Measurements from ENCODE around the gene PUM2.

Gene PUM2

DNA sequence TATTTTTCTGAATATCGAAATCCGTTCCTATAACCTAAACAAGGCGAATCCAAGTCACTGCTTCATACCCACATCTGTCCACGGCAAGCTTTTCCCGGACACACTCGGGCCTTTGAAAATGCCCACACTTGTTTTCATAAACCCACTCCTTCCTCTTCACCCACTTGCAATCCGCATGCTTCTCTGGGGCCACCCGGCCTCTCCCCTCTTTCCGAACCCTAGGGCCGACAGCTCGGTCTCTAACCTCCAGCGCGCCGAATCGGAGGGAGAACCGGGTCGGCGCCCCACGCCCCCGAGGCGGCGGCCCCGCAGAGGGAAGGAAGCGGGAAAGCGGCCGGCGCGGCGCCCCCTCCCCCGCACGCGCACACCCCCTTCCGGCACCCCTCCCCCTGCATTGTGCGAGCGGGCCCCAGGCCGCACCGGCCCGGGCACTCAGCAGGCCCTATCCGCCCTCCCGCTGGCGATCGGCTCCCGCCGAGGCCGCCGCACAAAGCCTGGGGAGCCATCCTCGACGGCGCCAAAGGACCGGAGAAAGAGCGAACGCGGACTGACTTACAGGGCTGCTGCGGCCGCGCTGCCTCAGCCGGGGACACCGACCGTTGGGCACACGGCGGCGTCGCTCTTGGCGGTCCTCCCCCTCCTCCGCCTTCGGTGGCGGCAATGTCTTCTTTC, 467 bp downstream of the PUM2 start:
- DNase-seq (ENCODE audit: low spot score in 2 of 2), result peak; percentile 32 to 35
- peak; percentile 10 for ATAC-seq (replicated peaks; ENCODE audit: extremely low read depth, poor library complexity, severe bottlenecking)
- no peaks in the 10 kb centered on the region for H3K27me3 Mint-ChIP-seq
- H3K36me3 Mint-ChIP-seq (ENCODE audit: insufficient read depth), result peaks cover 8% of the 10 kb centered on the region
- H3K27ac Mint-ChIP-seq (ENCODE audit: low read depth), result no peak overlapping the region
- no peaks in the 10 kb centered on the region for H3K9me3 Mint-ChIP-seq
- no peak overlapping the region for H3K4me3 Mint-ChIP-seq
- H3K4me1 Mint-ChIP-seq, result peaks cover 43% of the 10 kb centered on the region

GRCh38 chr2:20349513-20349921, 1.1 kb downstream of the PUM2 start:
- no peak overlapping the region for H3K4me3 Mint-ChIP-seq
- no peak overlapping the region for H3K27ac Mint-ChIP-seq (ENCODE audit: low read depth)
- H3K4me1 Mint-ChIP-seq, result peaks cover 47% of the 10 kb centered on the region
- no peaks in the 10 kb centered on the region for H3K9me3 Mint-ChIP-seq
- H3K36me3 Mint-ChIP-seq (ENCODE audit: insufficient read depth), result peaks cover 9% of the 10 kb centered on the region
- DNase-seq (ENCODE audit: low spot score in 2 of 2) (no peak), ATAC-seq (replicated peaks; ENCODE audit: extremely low read depth, poor library complexity, severe bottlenecking) (no peak)
- no peaks in the 10 kb centered on the region for H3K27me3 Mint-ChIP-seq

- peaks cover 57% of the 10 kb centered on the region for H3K4me1 Mint-ChIP-seq
- ATAC-seq (replicated peaks; ENCODE audit: extremely low read depth, poor library complexity, severe bottlenecking) (no peak), DNase-seq (ENCODE audit: low spot score in 2 of 2) (no peak)
- H3K27ac Mint-ChIP-seq (ENCODE audit: low read depth), result no peak overlapping the region
- H3K4me3 Mint-ChIP-seq, result no peak overlapping the region
- H3K27me3 Mint-ChIP-seq, result no peaks in the 10 kb centered on the region
- no peaks in the 10 kb centered on the region for H3K9me3 Mint-ChIP-seq
- H3K36me3 Mint-ChIP-seq (ENCODE audit: insufficient read depth), result peaks cover 10% of the 10 kb centered on the region
Observed at GRCh38 chr2:20348542-20348941, 2.1 kb downstream of the PUM2 start.

- H3K27me3 Mint-ChIP-seq, result no peaks in the 10 kb centered on the region
- peak overlapping the region; percentile 11 for H3K27ac Mint-ChIP-seq (ENCODE audit: low read depth)
- H3K4me1 Mint-ChIP-seq, result peaks cover 58% of the 10 kb centered on the region
- H3K36me3 Mint-ChIP-seq (ENCODE audit: insufficient read depth), result peaks cover 11% of the 10 kb centered on the region
- peak overlapping the region; percentile 21 for H3K4me3 Mint-ChIP-seq
- H3K9me3 Mint-ChIP-seq, result no peaks in the 10 kb centered on the region
- no peak for ATAC-seq (replicated peaks; ENCODE audit: extremely low read depth, poor library complexity, severe bottlenecking)
- DNase-seq (ENCODE audit: low spot score in 2 of 2), result no peak
Observed at GRCh38 chr2:20346565-20347381, 3.9 kb downstream of the PUM2 start.

DNA sequence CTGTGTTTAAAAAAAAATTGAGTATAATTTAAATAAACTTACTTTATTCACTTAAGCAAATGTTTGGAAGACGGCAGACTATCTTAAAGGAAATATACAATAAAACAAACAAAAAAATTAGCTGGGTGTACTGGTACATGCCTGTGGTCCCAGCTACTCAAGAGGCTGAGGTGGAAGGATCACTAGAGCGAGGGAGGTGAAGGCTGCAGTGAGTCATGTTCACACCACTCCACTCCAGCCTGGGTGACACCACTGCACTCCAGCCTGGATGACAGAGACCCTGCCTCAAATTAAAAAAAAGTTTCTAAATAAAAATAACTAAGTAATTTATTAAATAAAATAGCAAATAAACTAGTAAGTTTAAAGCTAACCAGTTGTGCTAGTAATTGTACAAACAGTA, 7.5 kb downstream of the PUM2 start:
- ATAC-seq (replicated peaks; ENCODE audit: extremely low read depth, poor library complexity, severe bottlenecking), result no peak
- Mint-ChIP-seq H3K4me1 (peaks cover 73% of the 10 kb centered on the region), H3K36me3 (ENCODE audit: insufficient read depth) (peaks cover 17% of the 10 kb centered on the region), H3K27me3 (no peaks in the 10 kb centered on the region), H3K9me3 (no peaks in the 10 kb centered on the region), H3K4me3 (no peak overlapping the region), H3K27ac (ENCODE audit: low read depth) (no peak overlapping the region)
- no peak for DNase-seq (ENCODE audit: low spot score in 2 of 2)

DNA sequence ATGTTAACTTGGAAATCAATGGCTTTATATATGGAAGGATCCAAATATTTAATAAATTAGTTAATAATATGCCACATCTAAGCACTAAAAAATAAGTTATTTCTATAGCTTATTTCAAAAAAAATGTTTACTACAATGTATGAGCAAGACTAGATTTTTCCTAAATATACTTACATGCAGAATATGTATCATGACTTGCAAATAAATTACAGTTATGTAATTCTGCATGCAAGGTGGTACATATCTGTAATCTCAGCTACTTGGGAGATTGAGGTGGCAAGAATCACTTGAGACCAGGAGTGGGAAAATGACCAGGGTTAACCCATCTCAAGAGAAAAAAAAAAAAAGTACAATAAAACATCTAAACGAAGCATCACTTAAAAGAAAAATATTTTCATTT, 11.6 kb downstream of the PUM2 start:
- DNase-seq (ENCODE audit: low spot score in 2 of 2) (no peak), ATAC-seq (replicated peaks; ENCODE audit: extremely low read depth, poor library complexity, severe bottlenecking) (no peak)
- no peak overlapping the region for H3K27ac Mint-ChIP-seq (ENCODE audit: low read depth)
- no peak overlapping the region for H3K4me3 Mint-ChIP-seq
- H3K9me3 Mint-ChIP-seq, result no peaks in the 10 kb centered on the region
- peaks cover 78% of the 10 kb centered on the region for H3K4me1 Mint-ChIP-seq
- H3K27me3 Mint-ChIP-seq, result no peaks in the 10 kb centered on the region
- H3K36me3 Mint-ChIP-seq (ENCODE audit: insufficient read depth), result peaks cover 16% of the 10 kb centered on the region

DNA sequence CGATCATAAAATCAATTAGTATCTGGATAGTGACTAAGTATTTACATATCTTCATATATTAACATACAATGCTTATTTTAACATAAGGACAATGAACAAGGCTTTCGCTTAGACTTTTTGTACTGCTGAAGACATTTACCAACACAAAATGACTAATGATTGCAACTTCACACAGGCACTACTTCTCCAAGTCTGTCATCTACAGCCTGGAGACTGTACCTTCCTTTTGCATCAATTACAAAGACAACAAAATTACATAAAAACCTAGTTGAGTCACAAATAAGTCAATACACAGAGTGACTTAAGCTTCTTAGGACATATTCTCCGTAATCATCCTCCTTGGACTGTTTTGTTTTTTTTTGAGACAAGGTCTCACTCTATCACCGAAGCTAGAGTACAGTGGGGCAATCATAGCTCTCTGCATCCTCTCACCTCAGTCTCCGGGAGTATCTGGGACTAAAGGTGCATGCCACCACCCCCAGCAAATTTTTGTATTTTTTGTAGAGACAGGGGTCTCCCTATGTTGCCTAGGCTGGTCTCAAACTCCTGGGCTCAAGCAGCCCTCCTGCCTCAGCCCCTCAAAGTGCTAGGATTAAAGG, 15.9 kb downstream of the PUM2 start:
- Mint-ChIP-seq H3K4me3 (peak overlapping the region; percentile 50), H3K27me3 (no peaks in the 10 kb centered on the region), H3K27ac (ENCODE audit: low read depth) (peak overlapping the region; percentile 86), H3K36me3 (ENCODE audit: insufficient read depth) (peaks cover 13% of the 10 kb centered on the region), H3K9me3 (no peaks in the 10 kb centered on the region), H3K4me1 (peaks cover 94% of the 10 kb centered on the region)
- DNase-seq (ENCODE audit: low spot score in 2 of 2), result no peak
- no peak for ATAC-seq (replicated peaks; ENCODE audit: extremely low read depth, poor library complexity, severe bottlenecking)

GRCh38 chr2:20333738-20334137, 16.9 kb downstream of the PUM2 start:
- Mint-ChIP-seq H3K27me3 (no peaks in the 10 kb centered on the region), H3K27ac (ENCODE audit: low read depth) (peak overlapping the region; percentile 49), H3K4me1 (peaks cover 94% of the 10 kb centered on the region), H3K9me3 (no peaks in the 10 kb centered on the region), H3K36me3 (ENCODE audit: insufficient read depth) (peaks cover 17% of the 10 kb centered on the region), H3K4me3 (peak overlapping the region; percentile 29)
- DNase-seq (ENCODE audit: low spot score in 2 of 2), result no peak
- ATAC-seq (replicated peaks; ENCODE audit: extremely low read depth, poor library complexity, severe bottlenecking), result peak; percentile 64

GRCh38 chr2:20330192-20330591, 20.5 kb downstream of the PUM2 start:
- Mint-ChIP-seq H3K36me3 (ENCODE audit: insufficient read depth) (peaks cover 24% of the 10 kb centered on the region), H3K4me3 (no peak overlapping the region), H3K27ac (ENCODE audit: low read depth) (peak overlapping the region; percentile 62), H3K4me1 (peaks cover 84% of the 10 kb centered on the region), H3K9me3 (no peaks in the 10 kb centered on the region), H3K27me3 (no peaks in the 10 kb centered on the region)
- ATAC-seq (replicated peaks; ENCODE audit: extremely low read depth, poor library complexity, severe bottlenecking) (no peak), DNase-seq (ENCODE audit: low spot score in 2 of 2) (no peak)

DNA sequence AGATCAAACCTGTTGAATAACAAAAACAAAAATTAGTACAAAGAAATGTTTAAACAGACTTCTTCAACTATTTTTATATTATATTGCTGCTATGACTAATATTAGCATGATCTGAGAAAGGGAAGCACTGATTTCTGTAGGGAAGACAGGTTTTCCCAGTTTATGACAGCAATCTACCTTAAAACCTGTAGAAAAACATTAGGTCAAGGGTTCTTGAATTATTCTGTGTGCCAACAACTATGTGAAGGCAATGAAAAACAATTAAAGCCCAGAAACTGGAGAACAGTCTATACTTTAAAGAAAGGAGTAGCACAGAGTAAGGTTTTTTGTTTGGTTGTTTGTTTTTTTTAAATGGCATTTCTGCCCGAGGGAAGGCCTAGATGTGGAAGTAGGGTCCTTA, 23.3 kb downstream of the PUM2 start:
- Mint-ChIP-seq H3K4me3 (no peak overlapping the region), H3K9me3 (no peaks in the 10 kb centered on the region), H3K27me3 (no peaks in the 10 kb centered on the region), H3K36me3 (ENCODE audit: insufficient read depth) (peaks cover 33% of the 10 kb centered on the region), H3K4me1 (peaks cover 75% of the 10 kb centered on the region), H3K27ac (ENCODE audit: low read depth) (peak overlapping the region; percentile 29)
- ATAC-seq (replicated peaks; ENCODE audit: extremely low read depth, poor library complexity, severe bottlenecking) (no peak), DNase-seq (ENCODE audit: low spot score in 2 of 2) (no peak)

GRCh38 chr2:20326163-20326780, 24.4 kb downstream of the PUM2 start:
- no peaks in the 10 kb centered on the region for H3K27me3 Mint-ChIP-seq
- ATAC-seq (replicated peaks; ENCODE audit: extremely low read depth, poor library complexity, severe bottlenecking), result peak; percentile 60
- no peaks in the 10 kb centered on the region for H3K9me3 Mint-ChIP-seq
- H3K36me3 Mint-ChIP-seq (ENCODE audit: insufficient read depth), result peaks cover 38% of the 10 kb centered on the region
- H3K4me3 Mint-ChIP-seq, result no peak overlapping the region
- H3K4me1 Mint-ChIP-seq, result peaks cover 75% of the 10 kb centered on the region
- peak overlapping the region; percentile 33 for H3K27ac Mint-ChIP-seq (ENCODE audit: low read depth)
- no peak for DNase-seq (ENCODE audit: low spot score in 2 of 2)

DNA sequence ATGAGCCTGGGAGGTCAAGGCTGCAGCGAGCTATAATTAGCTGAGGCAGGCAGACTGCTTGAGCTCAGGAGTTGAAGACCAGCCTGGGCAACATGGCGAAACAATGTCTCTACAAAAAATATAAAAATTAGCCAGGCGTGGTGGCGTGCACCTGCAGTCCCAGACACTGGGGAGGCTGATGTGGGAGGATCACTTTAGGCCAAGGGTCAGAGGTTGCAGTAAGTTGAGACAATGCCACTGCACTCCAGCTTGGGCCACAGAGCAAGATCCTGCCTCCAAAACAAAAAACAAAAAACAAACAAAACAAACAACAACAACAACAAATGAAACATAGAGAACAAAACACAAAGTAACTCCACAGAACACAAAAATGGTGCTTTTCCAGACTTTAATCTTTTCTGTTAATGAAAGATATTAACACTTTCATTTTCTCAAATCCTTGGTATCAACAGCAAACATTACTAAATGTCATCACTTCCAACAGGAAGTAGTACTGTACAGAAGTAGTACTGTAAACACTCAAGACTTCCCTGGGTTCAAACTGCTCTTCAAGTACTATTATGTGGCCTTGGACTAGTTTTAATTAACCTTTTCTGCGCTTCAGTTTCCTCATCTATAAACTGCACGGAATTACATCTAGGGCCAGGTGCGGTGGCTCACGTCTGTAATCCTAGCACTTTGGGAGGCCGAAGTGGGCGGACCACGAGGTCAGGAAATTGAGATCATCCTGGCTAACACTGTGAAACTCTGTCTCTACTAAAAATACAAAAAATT, 27.9 kb downstream of the PUM2 start:
- DNase-seq (ENCODE audit: low spot score in 2 of 2) (no peak), ATAC-seq (replicated peaks; ENCODE audit: extremely low read depth, poor library complexity, severe bottlenecking) (no peak)
- no peaks in the 10 kb centered on the region for H3K27me3 Mint-ChIP-seq
- H3K36me3 Mint-ChIP-seq (ENCODE audit: insufficient read depth), result peaks cover 40% of the 10 kb centered on the region
- peak overlapping the region; percentile 68 for H3K27ac Mint-ChIP-seq (ENCODE audit: low read depth)
- H3K4me1 Mint-ChIP-seq, result peaks cover 67% of the 10 kb centered on the region
- H3K4me3 Mint-ChIP-seq, result no peak overlapping the region
- no peaks in the 10 kb centered on the region for H3K9me3 Mint-ChIP-seq

Data from central memory CD8-positive, alpha-beta T cell (primary cell).